ENCODE data around the gene CTTN.
A peak's percentile ranks its signal among the peaks of the same experiment; 100 is the strongest.

The CTTN gene

GRCh38 chr11:70423523-70424505 is 25.5 kb downstream of the CTTN start:
- H3K27ac ChIP-seq (replicated peaks): no peak overlapping the region
- TF ChIP-seq SPI1 (IDR thresholded peaks at IDR 0.05; ENCODE audit: borderline replicate concordance, low read depth): no peak
- TF ChIP-seq POLR2AphosphoS5 (IDR thresholded peaks at IDR 0.05; ENCODE audit: low read depth): peak; percentile 96
- peak; percentile 81 to 90 for DNase-seq (ENCODE audit: low read depth in 1 of 2, low spot score in 1 of 2)
- H3K27me3 ChIP-seq (ENCODE audit: insufficient read depth, poor library complexity, severe bottlenecking): peaks cover 33% of the 10 kb centered on the region
- no peak overlapping the region for H3K4me3 ChIP-seq (replicated peaks; ENCODE audit: insufficient read depth, low read length)

- DNase-seq (ENCODE audit: low read depth in 1 of 2, low spot score in 1 of 2): no peak
Measured at GRCh38 chr11:70424765-70425344, 26.5 kb downstream of the CTTN start.

GRCh38 chr11:70427436-70427835 is 29.1 kb downstream of the CTTN start:
- no peak for DNase-seq (ENCODE audit: low read depth in 1 of 2, low spot score in 1 of 2)
- H3K27ac ChIP-seq (replicated peaks): no peak overlapping the region
- no peak overlapping the region for H3K4me3 ChIP-seq (replicated peaks; ENCODE audit: insufficient read depth, low read length)
- TF ChIP-seq SPI1 (IDR thresholded peaks at IDR 0.05; ENCODE audit: borderline replicate concordance, low read depth): no peak
- TF ChIP-seq GABPA (IDR thresholded peaks at IDR 0.05; ENCODE audit: low read depth): no peak
- no peak for TF ChIP-seq POLR2AphosphoS5 (IDR thresholded peaks at IDR 0.05; ENCODE audit: low read depth)
- no peak for TF ChIP-seq REST (IDR thresholded peaks at IDR 0.05; ENCODE audit: insufficient replicate concordance, low read depth)
- TF ChIP-seq CTCF (IDR thresholded peaks at IDR 0.05; ENCODE audit: insufficient read depth, low read length): no peak
- H3K27me3 ChIP-seq (ENCODE audit: insufficient read depth, poor library complexity, severe bottlenecking): peaks cover 32% of the 10 kb centered on the region

More at GRCh38 chr11:70424765-70425344, 26.5 kb downstream of the CTTN start:
- H3K27ac ChIP-seq (replicated peaks): no peak overlapping the region
- TF ChIP-seq GABPA (IDR thresholded peaks at IDR 0.05; ENCODE audit: low read depth) (no peak), SPI1 (IDR thresholded peaks at IDR 0.05; ENCODE audit: borderline replicate concordance, low read depth) (no peak)
- H3K4me3 ChIP-seq (replicated peaks; ENCODE audit: insufficient read depth, low read length): no peak overlapping the region
- peaks cover 34% of the 10 kb centered on the region for H3K27me3 ChIP-seq (ENCODE audit: insufficient read depth, poor library complexity, severe bottlenecking)

- DNase-seq (ENCODE audit: low read depth in 1 of 2, low spot score in 1 of 2): no peak
- TF ChIP-seq REST (IDR thresholded peaks at IDR 0.05; ENCODE audit: insufficient replicate concordance, low read depth): no peak
- TF ChIP-seq GABPA (IDR thresholded peaks at IDR 0.05; ENCODE audit: low read depth): no peak
- no peak for TF ChIP-seq SPI1 (IDR thresholded peaks at IDR 0.05; ENCODE audit: borderline replicate concordance, low read depth)
- no peak for TF ChIP-seq POLR2AphosphoS5 (IDR thresholded peaks at IDR 0.05; ENCODE audit: low read depth)
- no peak for TF ChIP-seq CTCF (IDR thresholded peaks at IDR 0.05; ENCODE audit: insufficient read depth, low read length)
- no peak overlapping the region for H3K4me3 ChIP-seq (replicated peaks; ENCODE audit: insufficient read depth, low read length)
- H3K27ac ChIP-seq (replicated peaks): no peak overlapping the region
- peaks cover 24% of the 10 kb centered on the region for H3K27me3 ChIP-seq (ENCODE audit: insufficient read depth, poor library complexity, severe bottlenecking)
Measured at GRCh38 chr11:70428701-70429427, 30.5 kb downstream of the CTTN start.

Data from HL-60 (cell line).